ENCODE results near the gene SPEG.

DNA sequence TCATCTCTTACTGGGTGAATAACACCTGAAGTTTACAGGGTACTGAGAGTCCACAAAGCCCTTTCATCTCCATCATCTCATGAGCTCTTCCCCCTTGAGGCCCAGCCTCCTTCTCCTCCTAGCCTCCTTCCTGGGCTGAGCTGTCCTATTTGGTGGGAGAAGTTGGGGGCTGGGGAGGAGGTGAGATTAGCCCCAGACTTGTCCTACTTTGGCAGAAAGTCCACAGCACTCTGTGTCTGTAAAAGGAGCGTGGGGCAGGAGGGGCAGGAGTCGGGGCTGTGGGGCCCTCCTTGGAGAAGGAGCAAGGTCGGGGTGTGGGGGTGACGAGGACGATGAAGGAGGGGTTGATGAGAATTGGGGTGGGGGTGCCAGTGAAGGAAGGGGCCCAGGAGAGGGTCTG is 26.4 kb upstream of the SPEG start:
- TF ChIP-seq, protein P1, sequence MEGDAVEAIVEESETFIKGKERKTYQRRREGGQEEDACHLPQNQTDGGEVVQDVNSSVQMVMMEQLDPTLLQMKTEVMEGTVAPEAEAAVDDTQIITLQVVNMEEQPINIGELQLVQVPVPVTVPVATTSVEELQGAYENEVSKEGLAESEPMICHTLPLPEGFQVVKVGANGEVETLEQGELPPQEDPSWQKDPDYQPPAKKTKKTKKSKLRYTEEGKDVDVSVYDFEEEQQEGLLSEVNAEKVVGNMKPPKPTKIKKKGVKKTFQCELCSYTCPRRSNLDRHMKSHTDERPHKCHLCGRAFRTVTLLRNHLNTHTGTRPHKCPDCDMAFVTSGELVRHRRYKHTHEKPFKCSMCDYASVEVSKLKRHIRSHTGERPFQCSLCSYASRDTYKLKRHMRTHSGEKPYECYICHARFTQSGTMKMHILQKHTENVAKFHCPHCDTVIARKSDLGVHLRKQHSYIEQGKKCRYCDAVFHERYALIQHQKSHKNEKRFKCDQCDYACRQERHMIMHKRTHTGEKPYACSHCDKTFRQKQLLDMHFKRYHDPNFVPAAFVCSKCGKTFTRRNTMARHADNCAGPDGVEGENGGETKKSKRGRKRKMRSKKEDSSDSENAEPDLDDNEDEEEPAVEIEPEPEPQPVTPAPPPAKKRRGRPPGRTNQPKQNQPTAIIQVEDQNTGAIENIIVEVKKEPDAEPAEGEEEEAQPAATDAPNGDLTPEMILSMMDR (IDR thresholded peaks at IDR 0.05) = no peak
- TF ChIP-seq POLR2A (IDR thresholded peaks at IDR 0.05) = no peak

Measured in sigmoid colon (tissue), 3 donors.